ENCODE measurements around the gene FBL.
"Not testable (repeated sequence)": the region's sequence is repeated elsewhere in the genome, so short reads cannot be mapped to it uniquely, and the experiment has no call there.

The FBL gene

DNA sequence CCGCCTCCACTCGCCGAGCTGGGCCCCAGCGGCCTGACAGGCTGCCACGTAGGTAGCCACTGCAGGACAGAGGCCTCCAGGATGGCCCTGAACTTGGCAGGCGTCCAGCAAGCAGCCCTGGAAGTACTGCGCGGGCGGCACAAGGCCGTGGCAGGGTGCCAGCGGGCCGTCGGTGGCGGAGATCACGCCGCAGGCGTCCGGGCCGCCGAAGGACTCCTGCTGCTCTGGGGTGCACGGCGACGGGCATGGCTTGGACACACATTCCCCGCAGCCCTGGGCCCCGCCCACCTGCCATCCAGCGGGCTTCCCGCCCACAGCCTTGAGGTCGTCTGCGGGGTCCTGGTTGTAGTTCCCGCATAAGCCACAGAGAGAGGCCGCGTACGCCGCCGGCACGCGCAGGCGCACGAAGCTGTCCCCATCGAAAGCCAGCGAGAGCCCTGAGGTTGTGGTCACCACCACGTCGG lies 29.3 kb upstream of the FBL start:
- not testable (repeated sequence) for DNase-seq

DNA sequence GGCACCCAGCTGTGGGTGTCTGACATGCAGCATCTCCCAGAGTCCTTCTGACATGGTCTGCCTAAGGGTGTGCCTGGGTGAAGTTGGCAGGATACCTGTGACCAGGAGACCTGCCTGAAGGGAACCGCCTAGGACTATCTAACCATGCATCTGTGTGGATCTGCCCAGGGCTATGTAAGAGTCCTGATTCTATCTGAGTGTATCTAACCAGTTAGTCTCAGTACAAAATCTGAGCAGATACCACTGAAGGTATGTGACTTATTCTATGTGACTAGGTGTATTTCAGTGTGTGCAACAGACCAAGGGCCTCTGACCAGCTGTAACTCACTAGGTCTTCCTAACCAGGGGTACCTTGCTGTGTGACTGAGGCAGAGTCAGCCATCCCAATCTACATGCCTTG lies 28.2 kb upstream of the FBL start:
- no peak for DNase-seq

DNA sequence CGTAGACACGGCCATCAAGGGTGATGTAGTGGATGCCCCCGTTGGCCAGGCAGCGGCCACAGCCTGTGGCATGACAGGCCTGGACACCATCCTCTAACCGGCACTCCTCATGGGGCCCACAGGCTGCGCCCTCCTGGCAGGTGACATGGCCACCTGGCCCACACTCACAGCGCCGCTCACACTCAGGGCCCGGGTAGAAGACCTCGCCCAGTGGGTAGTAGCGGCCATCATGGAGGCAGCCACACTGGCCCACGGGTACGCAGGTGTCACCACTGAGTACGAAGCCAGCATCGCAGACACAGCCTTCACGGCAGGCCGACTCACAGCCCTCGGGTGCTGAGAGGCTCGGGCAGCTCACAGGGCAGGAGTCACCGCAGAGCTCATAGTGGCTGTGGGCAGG lies 27.2 kb upstream of the FBL start:
- DNase-seq = no peak

DNA sequence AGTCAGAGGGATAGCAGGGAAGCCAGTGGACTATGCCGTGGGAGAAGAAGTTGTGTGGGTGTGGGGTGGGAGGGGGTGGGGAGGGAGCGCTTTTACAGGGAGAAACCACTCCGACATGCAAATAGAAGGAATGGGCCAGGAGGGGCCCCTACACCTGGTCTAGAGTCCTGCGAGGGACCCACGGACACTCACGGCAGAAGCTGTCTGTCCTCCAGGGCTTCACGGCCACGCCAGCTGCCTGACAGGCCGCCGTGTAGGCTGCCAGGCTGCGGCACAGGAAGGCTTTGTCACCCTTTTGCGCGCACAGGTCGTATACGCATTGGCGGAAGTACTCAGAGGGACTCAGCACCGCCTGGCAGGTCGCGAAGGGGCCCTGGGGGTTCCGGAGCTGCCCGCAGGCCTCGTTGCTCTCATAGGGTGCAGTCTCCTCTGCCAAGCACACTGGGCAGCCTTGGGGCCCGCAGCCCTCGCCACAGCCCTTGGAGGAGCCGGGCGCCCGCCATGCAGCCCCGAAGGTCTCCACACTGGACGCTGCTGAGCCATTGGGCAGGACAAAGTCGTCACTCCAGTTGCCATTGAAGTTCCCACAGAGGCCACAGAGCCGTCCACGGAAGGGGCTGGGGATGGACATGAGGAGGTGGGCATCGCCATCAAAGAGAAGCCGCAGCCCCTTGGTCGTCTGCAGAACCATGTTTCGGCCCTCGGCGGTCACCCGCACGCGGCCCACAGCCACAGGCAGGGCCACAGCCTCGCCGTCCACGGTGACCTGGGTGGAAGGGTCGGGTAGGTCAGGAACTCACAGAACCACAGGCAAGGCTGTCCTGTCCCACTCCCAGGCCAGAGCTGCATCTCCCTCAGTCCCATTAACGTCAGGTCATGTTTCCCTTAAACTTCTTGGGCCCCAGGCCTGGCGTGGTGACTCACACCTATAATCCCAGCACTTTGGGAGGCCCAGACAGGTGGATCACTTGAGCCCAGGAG lies 26.0 kb upstream of the FBL start:
- no peak for DNase-seq

DNA sequence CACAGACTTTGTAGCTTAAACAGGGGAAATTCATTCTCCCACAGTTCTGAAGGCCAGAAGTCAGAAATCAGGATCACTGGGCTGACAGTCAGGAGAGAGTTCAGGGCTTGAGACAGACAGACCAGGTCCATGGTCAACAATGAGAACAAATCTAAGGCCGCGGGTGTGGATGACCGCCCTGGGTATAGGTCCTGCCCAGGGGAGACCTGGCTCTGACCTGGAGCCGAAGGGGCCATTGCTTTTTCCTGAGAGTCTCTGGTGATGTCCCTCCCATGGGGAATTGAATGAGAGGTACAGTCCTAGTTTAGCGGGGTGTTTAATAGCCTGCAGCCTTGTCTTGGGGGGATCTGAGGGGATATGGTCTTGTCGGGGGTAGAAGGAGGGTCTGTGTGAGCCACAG lies 25.2 kb upstream of the FBL start:
- no peak for DNase-seq

DNA sequence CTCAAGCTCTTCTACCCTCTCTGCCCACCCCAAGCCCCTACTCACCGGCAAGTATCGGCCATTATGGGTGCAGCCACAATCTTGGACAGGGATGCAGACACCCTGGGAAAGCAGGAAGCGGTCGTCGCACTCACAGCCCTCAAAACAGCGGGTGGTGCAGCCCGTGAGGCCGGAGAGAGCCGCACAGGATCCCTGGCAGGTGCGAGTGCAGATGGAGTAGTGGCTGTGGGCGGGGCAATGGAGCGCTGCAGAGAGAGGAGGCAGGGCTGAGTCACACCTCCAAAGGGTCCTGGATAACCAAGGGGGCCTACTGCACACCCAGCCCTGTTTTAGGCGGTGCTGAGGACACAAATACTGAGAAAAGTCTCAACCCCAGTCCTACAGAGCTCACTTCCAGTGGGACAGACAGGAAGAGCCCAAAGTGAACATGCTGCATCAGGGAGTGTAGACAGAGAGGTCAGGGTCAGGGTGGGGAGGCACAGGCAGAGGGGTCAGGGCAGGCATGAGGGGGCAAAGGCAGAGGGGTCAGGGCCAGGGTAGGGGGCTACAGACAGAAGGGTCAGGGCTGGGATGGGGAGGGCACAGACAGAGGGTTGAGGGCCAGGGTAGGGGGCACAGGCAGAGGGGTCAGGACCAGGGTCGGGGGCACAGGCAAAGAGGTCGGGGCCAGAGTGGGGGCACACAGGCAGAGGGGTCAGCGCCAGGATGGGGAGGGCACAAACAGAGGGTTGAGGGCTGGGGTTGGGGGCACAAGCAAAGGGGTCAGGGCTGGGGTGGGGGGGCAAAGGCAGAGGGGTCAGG lies 24.2 kb upstream of the FBL start:
- peak; percentile 47 for DNase-seq

DNA sequence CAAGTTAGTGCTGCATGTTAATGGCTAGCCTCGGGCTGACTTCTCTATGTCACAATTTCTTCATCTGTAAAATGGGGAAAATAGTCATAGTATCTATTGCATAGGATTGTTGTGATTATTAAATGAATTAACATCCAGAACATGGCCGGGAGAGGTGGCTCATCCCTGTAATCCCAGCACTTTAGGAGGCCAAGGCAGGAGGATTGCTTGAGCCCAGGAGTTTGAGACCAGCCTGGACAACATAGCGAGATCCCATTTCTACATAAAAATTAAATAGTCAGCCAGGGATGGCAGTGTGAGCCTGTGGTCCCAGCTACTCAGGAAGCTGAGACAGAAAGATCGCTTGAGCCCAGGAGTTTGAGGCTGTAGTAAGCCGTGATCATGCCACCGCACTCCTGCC lies 21.8 kb upstream of the FBL start:
- no peak for DNase-seq

DNA sequence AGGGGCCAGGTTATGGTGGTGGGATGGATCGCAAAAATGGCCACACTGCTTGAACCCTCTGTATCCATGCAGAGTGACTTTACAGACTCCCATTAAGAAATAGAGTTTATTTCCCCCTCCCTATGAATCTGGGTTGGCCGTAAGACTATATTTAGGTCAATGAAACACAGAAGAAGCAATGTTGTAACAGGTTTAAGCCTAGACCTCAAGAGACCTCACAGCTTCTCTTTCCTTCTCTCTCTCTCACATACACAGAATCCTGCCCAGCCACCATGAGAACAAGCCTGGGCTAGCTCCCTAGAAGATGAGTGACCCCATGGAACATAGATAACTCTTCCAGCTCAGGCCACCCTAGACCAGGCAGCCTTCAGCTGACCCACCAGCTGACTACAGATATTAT lies 21.0 kb upstream of the FBL start:
- no peak for DNase-seq

DNA sequence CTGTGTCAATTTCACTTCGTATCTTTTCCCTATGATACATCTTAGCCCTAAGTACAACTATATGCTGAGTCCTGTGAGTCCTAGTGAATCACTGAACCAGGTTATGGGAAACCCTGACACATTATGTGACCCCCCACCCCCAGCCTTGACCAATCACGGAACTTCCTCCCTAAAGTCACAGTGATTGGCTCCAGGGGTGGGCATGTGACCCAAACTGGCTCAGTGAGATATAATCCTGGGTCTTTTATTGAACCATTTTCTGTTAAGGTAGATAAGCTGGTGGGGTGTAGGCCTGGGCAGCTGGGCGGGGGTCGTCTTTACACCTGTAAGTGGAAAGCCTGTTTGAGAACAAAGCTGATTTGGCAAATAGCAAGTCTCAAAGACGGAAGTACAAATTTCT lies 19.8 kb upstream of the FBL start:
- DNase-seq = no peak

DNA sequence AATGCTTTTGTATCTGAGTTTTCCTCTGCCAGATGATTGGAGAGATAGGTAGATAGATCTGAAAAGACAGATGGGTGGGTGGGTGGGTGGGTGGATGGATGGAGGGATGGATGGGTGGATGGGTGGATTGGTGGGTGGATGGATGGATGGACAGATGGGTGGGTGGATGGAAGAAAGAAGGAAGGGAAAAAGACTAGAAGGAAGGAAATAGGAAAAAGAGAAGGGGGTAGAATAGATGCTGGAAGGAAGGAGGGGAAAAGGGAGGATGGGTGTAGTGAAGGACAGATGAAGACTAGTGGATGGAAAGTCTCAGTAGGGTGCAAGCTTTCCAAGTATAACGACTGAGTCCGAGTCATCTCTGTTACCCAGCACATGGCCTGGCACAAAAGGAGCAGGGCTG lies 19.0 kb upstream of the FBL start:
- DNase-seq = no peak

DNA sequence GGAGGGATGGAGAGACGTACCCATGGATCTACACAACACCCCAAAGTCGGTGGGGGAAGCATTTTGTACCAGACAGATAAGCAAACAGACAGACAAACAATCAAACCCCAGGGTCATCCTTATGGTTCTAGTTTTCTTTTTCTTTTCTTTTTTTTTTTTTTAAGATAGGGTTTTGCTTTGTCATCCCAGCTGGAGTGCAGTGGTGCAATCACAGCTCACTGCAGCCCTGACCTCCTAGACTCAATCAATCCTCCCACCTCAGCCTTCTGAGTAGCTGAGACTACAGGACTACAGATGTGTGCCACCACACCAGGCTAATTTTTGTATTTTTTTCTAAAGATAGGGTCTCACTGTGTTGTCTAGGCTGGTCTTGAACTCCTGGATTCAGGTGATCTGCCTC lies 17.9 kb upstream of the FBL start:
- no peak for DNase-seq

DNA sequence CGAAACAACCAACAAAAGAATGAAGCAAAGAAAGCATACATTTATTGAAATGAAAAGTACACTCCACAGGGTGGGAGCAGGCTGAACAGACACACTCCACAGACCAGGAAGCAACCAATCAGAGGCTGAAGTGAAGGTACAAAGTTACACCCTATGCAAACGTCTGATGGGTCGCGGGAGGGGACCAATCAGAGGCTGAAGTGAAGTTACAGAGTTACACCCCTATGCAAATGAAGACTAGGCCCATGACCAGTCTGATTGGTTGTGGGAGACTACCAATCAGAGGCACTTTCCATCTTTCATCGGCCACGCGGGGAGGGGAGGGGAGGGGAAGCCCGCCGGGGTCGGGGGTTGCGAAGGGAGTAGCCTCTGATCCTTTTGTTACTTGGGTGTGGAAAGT lies 12.4 kb upstream of the FBL start:
- peak; percentile 68 for DNase-seq

DNA sequence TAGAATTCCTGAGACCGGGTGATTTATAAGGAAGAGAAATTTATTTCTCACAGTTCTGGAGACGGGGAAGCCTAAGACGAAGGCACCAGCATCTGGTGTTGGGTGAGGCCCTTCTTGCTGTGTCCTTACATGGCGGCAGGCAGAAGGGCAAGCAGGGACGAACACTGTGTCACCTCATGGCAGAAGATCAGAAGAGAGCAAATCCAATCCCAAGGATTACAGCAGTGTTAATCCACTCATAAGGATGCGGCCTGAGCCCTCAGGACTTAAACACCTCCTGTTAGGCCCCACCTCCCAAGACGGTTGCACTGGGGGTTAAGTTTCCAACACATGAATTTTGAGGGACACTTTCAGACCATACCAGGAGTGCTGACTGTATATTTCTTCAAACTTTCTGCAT lies 6.7 kb upstream of the FBL start:
- DNase-seq = no peak

DNA sequence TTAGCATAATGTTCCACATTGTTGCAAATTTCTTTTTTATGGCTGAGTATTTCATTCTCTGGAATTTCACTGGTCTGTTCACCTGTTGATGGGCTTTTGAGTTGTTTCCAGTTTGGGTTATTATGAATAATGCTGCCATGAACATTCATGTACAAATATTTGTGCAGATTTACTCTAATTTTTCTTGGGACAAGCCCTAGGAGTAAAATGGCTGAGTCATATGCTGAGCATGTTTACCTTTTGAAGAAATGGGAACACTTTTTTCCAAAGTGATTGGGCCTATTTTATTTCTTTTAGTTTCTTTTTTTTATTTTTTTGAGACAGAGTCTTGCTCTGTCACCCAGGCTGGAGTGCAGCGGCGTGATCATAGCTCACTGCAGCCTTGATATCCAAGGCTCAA lies 4.7 kb upstream of the FBL start:
- DNase-seq = no peak

DNA sequence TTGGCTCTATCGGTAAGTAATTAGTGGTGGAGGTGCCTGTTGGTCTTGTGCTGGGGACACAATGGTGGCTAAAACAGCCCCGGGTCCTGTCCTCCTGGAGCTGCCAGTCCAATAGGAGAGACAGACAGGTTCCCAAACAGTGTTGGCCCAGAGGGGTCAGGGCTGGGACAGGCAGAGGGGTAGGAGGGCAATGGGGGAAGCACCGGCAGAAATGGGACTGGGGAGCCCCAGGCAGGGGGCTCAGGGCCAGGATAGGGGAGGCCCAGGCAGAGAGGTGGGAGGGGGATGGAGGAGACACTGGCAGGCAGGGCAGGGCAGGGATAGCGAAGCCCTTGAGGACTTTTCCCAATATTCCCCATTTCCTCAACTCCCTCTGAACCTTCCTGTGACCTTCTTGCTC lies 2.2 kb upstream of the FBL start:
- no peak for DNase-seq

DNA sequence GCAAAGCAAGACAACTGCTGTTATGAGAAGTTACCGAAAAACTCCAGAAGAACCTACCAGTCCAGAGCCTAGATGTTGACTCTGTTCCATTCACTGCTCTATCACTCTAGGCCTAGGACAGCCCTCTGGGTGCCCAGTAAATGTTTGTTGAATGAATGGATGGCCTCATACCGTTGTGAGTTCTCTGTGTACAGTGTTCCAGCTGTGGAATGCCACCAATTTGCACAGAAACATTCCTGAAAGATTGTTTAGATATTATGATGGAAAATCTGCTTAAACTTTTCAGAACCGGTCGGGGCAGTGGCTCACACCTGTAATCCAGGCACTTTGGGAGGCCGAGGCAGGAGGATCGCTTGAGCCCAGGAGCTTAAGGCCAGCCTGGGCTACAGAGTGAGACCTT lies 1.3 kb upstream of the FBL start:
- DNase-seq = no peak

DNA sequence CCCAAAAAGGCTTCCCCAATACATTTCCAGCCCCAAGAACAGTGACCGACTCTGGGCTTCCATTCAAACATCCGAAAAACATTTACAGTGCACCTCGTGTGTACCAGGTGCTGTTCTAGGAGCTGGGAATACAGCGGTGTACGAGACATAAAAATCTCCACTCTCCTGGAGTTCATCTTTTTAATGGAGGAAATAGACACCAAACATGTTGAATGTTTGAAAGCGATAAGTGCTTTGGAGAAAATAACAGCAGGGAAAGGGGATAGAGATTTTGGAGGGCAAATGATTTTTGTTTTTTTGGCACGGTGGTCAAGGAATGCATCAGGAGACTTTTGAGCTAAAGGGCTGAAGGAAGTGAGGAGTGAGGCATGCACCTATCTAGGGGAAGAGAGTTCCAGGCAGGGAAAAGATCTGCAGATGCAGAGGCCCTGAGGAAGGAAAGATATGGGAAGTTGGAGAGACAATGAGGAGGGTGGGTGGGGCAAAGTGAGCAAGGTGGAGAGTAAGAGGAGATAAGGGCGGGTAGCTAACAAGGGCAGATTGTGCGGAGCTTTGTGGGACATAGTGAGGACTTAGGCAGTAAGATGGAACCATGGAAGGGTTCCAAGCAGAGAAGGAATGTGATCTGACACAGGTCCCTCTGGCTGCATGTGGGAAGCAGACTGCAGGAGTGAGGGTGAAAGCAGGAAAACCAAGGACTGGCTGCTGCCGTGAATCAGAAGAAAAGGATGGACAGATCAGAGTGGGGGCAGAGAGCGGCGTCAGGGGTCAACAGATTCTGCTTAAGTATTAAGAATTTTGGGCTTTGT lies 703 bp upstream of the FBL start:
- DNase-seq = peak; percentile 73

DNA sequence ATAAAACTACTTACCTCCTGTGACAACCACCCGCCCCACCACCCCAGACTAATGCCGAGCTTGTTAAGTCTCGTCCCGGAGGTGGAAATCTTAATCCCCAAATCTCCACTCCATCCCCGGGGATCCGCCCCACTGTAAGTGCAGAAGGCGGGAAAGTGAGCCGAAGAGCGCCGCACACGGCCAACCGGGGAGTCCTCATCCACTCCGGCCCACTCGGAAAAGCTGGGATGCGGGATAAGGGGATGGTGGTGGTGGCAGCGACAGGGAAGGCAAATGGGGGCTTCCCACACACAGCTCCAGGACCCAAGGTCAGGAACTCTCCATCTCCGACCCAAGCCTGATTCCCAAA lies 621 bp downstream of the FBL start:
- DNase-seq = peak; percentile 53

DNA sequence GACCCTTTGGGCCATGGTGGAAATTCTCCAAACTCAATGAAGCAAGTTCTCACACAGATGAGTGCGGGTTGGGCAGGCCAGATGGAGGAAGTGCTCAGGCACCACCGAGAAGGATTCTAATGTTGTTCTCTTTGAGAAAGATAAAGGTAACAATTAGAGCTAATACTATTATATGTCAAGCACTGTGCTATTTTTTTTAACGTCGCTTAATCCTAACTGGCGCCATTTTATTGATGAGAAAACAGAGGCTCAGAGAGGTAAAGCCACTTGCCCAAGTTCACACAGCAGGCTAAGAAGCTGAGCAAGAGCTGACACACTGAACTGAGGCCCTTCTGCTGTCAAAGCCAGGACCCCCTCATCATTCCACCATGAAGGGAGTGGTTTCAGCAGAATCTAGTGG lies 1.0 kb downstream of the FBL start:
- no peak for DNase-seq

DNA sequence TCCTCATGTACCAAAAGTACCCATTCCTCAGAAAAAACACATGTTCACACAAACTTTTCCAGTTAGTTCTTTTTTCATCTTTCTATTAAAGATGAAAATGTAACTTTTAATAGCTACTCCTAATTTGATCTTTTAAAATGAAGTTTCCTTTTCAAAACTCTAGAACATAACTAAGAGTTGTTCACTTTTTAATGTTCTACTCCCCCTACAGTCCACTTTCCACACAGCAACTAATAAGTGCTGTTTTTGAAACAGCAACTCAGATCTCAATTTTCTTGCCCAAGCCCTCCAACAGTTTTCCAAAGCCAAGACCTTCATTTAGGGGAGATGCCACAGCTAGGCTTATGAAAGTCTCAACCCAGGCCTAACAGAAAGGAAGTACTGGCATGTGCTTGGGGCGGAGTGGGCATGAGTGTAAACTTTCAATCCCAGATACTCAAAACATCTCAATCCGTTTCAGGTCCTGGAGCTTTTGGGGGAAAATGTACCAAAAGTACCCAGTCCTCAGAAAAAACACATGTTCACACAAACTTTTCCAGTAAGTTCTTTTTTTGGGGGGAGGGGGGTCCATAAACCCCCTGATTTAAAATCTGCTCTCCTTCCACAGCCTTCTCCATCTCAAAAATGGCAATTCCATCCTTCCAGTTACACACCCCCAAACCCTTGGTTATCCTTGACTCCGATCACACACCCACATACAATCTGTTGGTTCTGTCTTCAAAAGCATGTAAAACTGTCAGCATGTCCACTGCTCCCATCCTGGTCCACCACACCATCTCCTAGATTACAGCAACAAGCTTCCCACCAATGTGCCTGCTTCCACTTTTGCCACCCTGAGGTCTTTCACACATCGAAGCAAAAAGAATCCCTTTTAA lies 2.0 kb downstream of the FBL start:
- DNase-seq = peak; percentile 40

DNA sequence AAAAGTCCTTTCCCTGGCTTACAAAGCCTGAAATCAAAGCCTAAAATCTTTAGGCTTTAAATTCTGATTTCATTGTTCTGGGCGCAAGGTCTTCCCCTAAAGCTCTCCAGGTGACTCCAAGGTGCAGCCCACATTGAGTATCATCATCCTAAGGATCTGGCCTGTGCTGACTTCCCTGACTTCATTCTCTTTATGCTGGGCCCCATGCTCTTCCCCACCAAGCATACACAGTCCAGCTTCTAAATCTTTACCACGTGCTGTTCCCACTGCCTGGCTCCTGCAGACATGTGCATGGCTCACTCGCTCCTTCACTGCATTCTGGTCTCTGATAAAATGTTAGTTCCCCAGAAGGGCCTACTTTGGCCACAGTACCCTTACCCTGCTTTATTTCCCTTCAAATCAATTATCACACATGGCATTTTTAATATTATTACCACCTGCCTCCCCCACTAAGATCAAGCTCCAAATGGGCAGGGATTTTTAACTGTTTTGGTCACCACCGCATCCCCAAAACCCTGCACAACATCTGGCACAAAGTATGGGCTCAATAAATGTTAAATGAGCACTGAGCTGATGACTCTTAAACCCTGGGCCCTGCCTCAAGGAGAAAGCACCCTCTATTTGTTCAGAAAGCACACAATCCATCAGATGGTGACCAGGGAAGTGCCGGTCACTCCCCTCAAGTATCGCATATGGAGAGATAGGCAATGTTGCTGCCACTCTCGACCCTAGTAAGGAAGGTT lies 3.3 kb downstream of the FBL start:
- no peak for DNase-seq

DNA sequence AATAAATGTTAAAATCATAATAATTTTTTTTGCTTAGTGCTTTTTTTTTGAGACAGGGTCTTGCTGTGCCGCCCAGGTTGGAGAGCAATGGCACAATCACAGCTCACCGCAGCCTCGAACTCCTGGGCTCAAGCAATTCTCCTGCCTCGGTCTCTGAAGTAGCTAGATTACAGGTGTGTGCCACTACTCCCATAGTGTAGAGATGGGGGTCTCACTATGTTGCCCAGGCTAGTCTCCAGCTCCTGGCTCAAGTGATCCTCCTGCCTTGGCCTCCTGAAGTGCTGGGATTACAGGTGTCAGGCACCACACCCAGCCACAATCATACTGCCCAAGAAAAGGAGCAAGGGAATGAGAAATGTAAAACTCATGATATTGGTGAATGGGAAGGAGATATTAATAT lies 5.1 kb downstream of the FBL start:
- no peak for DNase-seq

Data from NCI-H2227 treated with DMSO at 0.1 percent for 48 hours (cell line).